GM23248 (cell line): ENCODE results near the gene ZBTB26. TPM values are rescaled to one million over a fixed set of nuclear protein-coding genes. Genes with fewer than 3 reads are reported as not detected.
A peak's percentile ranks its signal among the peaks of the same experiment; 100 is the strongest.

ENCODE experiments used
- DNase-seq: peaks from one replicate; pipeline ENCODE4 v3.0.0-alpha.2; 2015
- H2AFZ ChIP-seq: fragments of 200-600 bp; sonication (generic); 2 replicates; pipeline ENCODE4 v1.6.1; 2016; ENCODE audit warnings: antibody characterized with exemption
- H3F3A ChIP-seq: fragments of 200-600 bp; sonication (generic); 2 replicates; pipeline ENCODE4 v1.6.1; 2016; ENCODE audit warnings: mild to moderate bottlenecking, antibody characterized with exemption, mixed run types; ENCODE audit not compliant: insufficient read depth
- H3K27ac ChIP-seq: fragments of 200-600 bp; sonication (generic); 2 replicates; pipeline ENCODE4 v1.5.1; 2016; ENCODE audit warnings: mild to moderate bottlenecking
- H3K27me3 ChIP-seq: fragments of 200-600 bp; sonication (generic); replicated peaks from 2 replicates; pipeline ENCODE4 v1.6.1; 2016; ENCODE audit warnings: mild to moderate bottlenecking; ENCODE audit not compliant: insufficient read depth
- H3K36me3 ChIP-seq: fragments of 200-600 bp; sonication (generic); 2 replicates; pipeline ENCODE4 v1.6.1; 2016; ENCODE audit warnings: low read depth, mild to moderate bottlenecking
- H3K4me1 ChIP-seq: fragments of 200-600 bp; sonication (generic); 2 replicates; pipeline ENCODE4 v1.6.1; 2016; ENCODE audit warnings: mild to moderate bottlenecking; ENCODE audit not compliant: insufficient read depth
- H3K4me2 ChIP-seq: fragments of 200-600 bp; sonication (generic); one replicate; pipeline ENCODE4 v1.6.1; 2016; ENCODE audit warnings: mild to moderate bottlenecking; ENCODE audit not compliant: unreplicated experiment
- H3K4me3 ChIP-seq: fragments of 200-600 bp; sonication (generic); 2 replicates; pipeline ENCODE4 v1.5.1; 2016; ENCODE audit warnings: mild to moderate bottlenecking
- H3K79me2 ChIP-seq: fragments of 200-600 bp; sonication (generic); 2 replicates; pipeline ENCODE4 v1.6.1; 2016; ENCODE audit warnings: mild to moderate bottlenecking; ENCODE audit not compliant: insufficient read depth
- H3K9ac ChIP-seq: fragments of 200-600 bp; sonication (generic); 2 replicates; pipeline ENCODE4 v1.6.1; 2016; ENCODE audit warnings: mild to moderate bottlenecking
- H3K9me2 ChIP-seq: fragments of 200-600 bp; sonication (generic); 2 replicates; pipeline ENCODE4 v1.6.1; 2016; ENCODE audit warnings: mixed run types, mild to moderate bottlenecking, moderate library complexity; ENCODE audit not compliant: insufficient read depth
- H3K9me3 ChIP-seq: fragments of 200-600 bp; sonication (generic); one replicate; pipeline ENCODE4 v1.6.1; 2017; ENCODE audit warnings: low read depth
- H4K20me1 ChIP-seq: fragments of 200-600 bp; sonication (generic); 2 replicates; pipeline ENCODE4 v1.6.0; 2016; ENCODE audit not compliant: insufficient read depth
- EZH2 ChIP-seq: fragments of 200-600 bp; sonication (generic); IDR thresholded peaks from 2 replicates; pipeline ENCODE4 v1.6.1; 2018; ENCODE audit warnings: antibody characterized with exemption, mild to moderate bottlenecking; ENCODE audit not compliant: insufficient read depth, poor library complexity, severe bottlenecking
- EZH2phosphoT487 ChIP-seq: fragments of 200-600 bp; sonication (generic); IDR thresholded peaks from 2 replicates; pipeline ENCODE4 v1.6.1; 2018; ENCODE audit warnings: antibody characterized with exemption, moderate library complexity, mild to moderate bottlenecking, low read depth; ENCODE audit not compliant: insufficient read depth
- WGBS, 2 experiments: methylation state at CpG; one replicate each; pipeline ENCODE4 v1.1.6; 2015 to 2017; ENCODE audit warnings: low lambda C conversion rate in 2 of 2, low coverage in 1 of 2; ENCODE audit errors: missing lambda C conversion rate in 2 of 2; 5-methylcytosine and 5-hydroxymethylcytosine counted together
- in situ Hi-C: fragments of 300-500 bp; cut with MboI; formaldehyde crosslinking; loops from 2 replicates; pipeline ENCODE4 v1.15.0; 2020
- polyA plus RNA-seq: library from polyadenylated mRNA; unstranded; fragments of >200 nt; fragmentation: Nextera tagmentation; extraction: Ambion mirVana; gene quantifications from 2 replicates; pipeline ENCODE4 v1.2.1, GENCODE V29; 2016
- total RNA-seq: library from RNA; depleted of rRNA; stranded (reverse); fragments of >200 nt; shearing (Covaris generic); gene quantifications from 2 replicates; pipeline ENCODE4 v1.2.3, GENCODE V29; 2014

ZBTB26 gene
- total and polyA plus RNA-seq, 2 experiments from 2014 or later, result 1.8 to 5.2 TPM

- H3K27ac ChIP-seq, result no peak overlapping the region
- in situ Hi-C loops, result no loop called here
- H3K36me3 ChIP-seq, result no peaks in the 10 kb centered on the region
- peaks cover 27% of the 10 kb centered on the region for H3F3A ChIP-seq
- no peak for TF ChIP-seq EZH2
- TF ChIP-seq EZH2phosphoT487, result no peak
- no peak overlapping the region for H3K4me2 ChIP-seq
- no peaks in the 10 kb centered on the region for H4K20me1 ChIP-seq
- H3K9me2 ChIP-seq, result no peaks in the 10 kb centered on the region
- H3K9me3 ChIP-seq, result no peaks in the 10 kb centered on the region
- peaks cover 4% of the 10 kb centered on the region; the same call in 1 of the 2 replicates for H3K4me1 ChIP-seq
- no peak for DNase-seq
- H2AFZ ChIP-seq, result no peak overlapping the region
- peaks cover 91% of the 10 kb centered on the region for H3K79me2 ChIP-seq
- WGBS, 2 experiments, result 89 to 92% methylated on average over 5 of the region's 5 CpGs
- no peak overlapping the region for H3K9ac ChIP-seq
- H3K4me3 ChIP-seq, result no peak overlapping the region
- no peaks in the 10 kb centered on the region for H3K27me3 ChIP-seq
Observed at GRCh38 chr9:122936464-122936863, 5.2 kb upstream of the ZBTB26 start.

GRCh38 chr9:122930541-122931225 is 629 bp downstream of the ZBTB26 start:
- Histone ChIP-seq H3K9me2 (no peaks in the 10 kb centered on the region), H3K4me1 (peaks cover 17% of the 10 kb centered on the region), H3K4me2 (peak overlapping the region; percentile 80), H3K9me3 (no peaks in the 10 kb centered on the region), H3K27me3 (no peaks in the 10 kb centered on the region), H3F3A (peaks cover 15% of the 10 kb centered on the region), H3K36me3 (no peaks in the 10 kb centered on the region), H3K4me3 (peak overlapping the region; percentile 93), H3K79me2 (peaks cover 98% of the 10 kb centered on the region), H3K27ac (peak overlapping the region; percentile 26), H2AFZ (peak overlapping the region; percentile 94), H4K20me1 (no peaks in the 10 kb centered on the region), H3K9ac (peak overlapping the region; percentile 84)
- in situ Hi-C loops, result no loop called here
- no peak for TF ChIP-seq EZH2phosphoT487
- no peak for TF ChIP-seq EZH2
- WGBS, 2 experiments, result 23 to 27% methylated on average over 9 to 10 of the region's 10 CpGs
- peak; percentile 40 for DNase-seq

- Histone ChIP-seq H3K27me3 (no peaks in the 10 kb centered on the region), H3F3A (peaks cover 15% of the 10 kb centered on the region), H3K9ac (peak overlapping the region; percentile 84; the same call in 1 of the 2 replicates), H2AFZ (no peak overlapping the region), H3K9me3 (no peaks in the 10 kb centered on the region), H3K4me2 (peak overlapping the region; percentile 80), H3K27ac (no peak overlapping the region), H3K9me2 (no peaks in the 10 kb centered on the region), H4K20me1 (no peaks in the 10 kb centered on the region), H3K36me3 (no peaks in the 10 kb centered on the region), H3K79me2 (peaks cover 98% of the 10 kb centered on the region), H3K4me1 (peaks cover 17% of the 10 kb centered on the region), H3K4me3 (peak overlapping the region; percentile 93)
- in situ Hi-C loops, result no loop called here
- WGBS, 2 experiments, result 46 to 57% methylated on average over 1 of the region's 1 CpG
- no peak for DNase-seq
- TF ChIP-seq EZH2phosphoT487 (no peak), EZH2 (no peak)
Observed at GRCh38 chr9:122929796-122930354, 1.4 kb downstream of the ZBTB26 start.

GRCh38 chr9:122923947-122924346 is 7.4 kb downstream of the ZBTB26 start:
- H3K9ac ChIP-seq, result no peak overlapping the region
- no peak overlapping the region for H2AFZ ChIP-seq
- TF ChIP-seq EZH2 (no peak), EZH2phosphoT487 (no peak)
- no peaks in the 10 kb centered on the region for H3K27me3 ChIP-seq
- H3K4me3 ChIP-seq, result no peak overlapping the region
- H3K4me1 ChIP-seq, result no peaks in the 10 kb centered on the region
- no peak for DNase-seq
- WGBS, 2 experiments, result 93 to 96% methylated on average over 3 of the region's 3 CpGs
- H3F3A ChIP-seq, result no peaks in the 10 kb centered on the region
- peaks cover 91% of the 10 kb centered on the region for H3K79me2 ChIP-seq
- in situ Hi-C loops, result no loop called here
- no peak overlapping the region for H3K27ac ChIP-seq
- no peaks in the 10 kb centered on the region for H3K9me3 ChIP-seq
- H3K9me2 ChIP-seq, result no peaks in the 10 kb centered on the region
- H4K20me1 ChIP-seq, result no peaks in the 10 kb centered on the region
- H3K36me3 ChIP-seq, result 0 out of 2 replicates have a peak, but pooled peaks cover 3% of the 10 kb centered on the region
- no peak overlapping the region for H3K4me2 ChIP-seq
